Prostate gland (tissue), 2 donors: ENCODE measurements around the gene ARFGAP2. TPM values are rescaled to one million over a fixed set of nuclear protein-coding genes. Genes with fewer than 3 reads are reported as not detected.

Experiments used
- DNase-seq: peaks from one replicate; pipeline ENCODE4 v3.0.0-alpha.2; 2019; ENCODE audit warnings: low spot score
- H3K27ac ChIP-seq, 2 donors: fragments of 200-600 bp; sonication (generic); 2 replicates each; pipeline ENCODE4 v1.5.1; 2017 to 2019
- H3K27me3 ChIP-seq: fragments of 200-600 bp; sonication (generic); replicated peaks from 2 replicates; pipeline ENCODE4 v1.5.1; 2019; ENCODE audit not compliant: insufficient read depth
- H3K36me3 ChIP-seq, 2 donors: fragments of 200-600 bp; sonication (generic); 1 replicate in 1 of 2; 2 replicates in 1 of 2; pipeline versions ENCODE4 v1.5.1 to v1.8.1; 2017 to 2019
- H3K4me1 ChIP-seq: fragments of 200-600 bp; sonication (generic); replicated peaks from 2 replicates; pipeline ENCODE4 v1.5.1; 2019
- H3K4me3 ChIP-seq, 2 donors: fragments of 200-600 bp; sonication (generic); 2 replicates each; pipeline ENCODE4 v1.5.1; 2017 to 2019
- H3K9me3 ChIP-seq: fragments of 200-600 bp; sonication (generic); 2 replicates; pipeline ENCODE4 v1.5.1; 2017
- POLR2A ChIP-seq: fragments of 450-650 bp; IDR thresholded peaks from one replicate; pipeline ENCODE4 v1.6.1; 2016; ENCODE audit warnings: antibody characterized with exemption, mild to moderate bottlenecking
- POLR2AphosphoS5 ChIP-seq: sonication (generic); formaldehyde crosslinking; IDR thresholded peaks from one replicate; pipeline ENCODE4 v1.6.1; 2017; ENCODE audit warnings: antibody characterized with exemption
- WGBS: methylation state at CpG from one replicate; pipeline ENCODE4 v1.1.5; 2018; 5-methylcytosine and 5-hydroxymethylcytosine counted together
- intact Hi-C: fragments of 100-400 bp; cut with DNase I; formaldehyde crosslinking; loops from one replicate; pipeline ENCODE4 v1.14.2; 2022
- total RNA-seq, 2 donors: library from RNA; depleted of rRNA; stranded (reverse); fragments of >200 nt; gene quantifications; one replicate each; pipeline ENCODE4 v1.1.0, GENCODE V29; 2016
- TF ChIP-seq, protein P1 (sequence below), 4 experiments: fragments of 200-600 bp in 2 of 4; fragments of 450-650 bp in 2 of 4; sonication (generic) in 2 of 4; IDR thresholded peaks; 1 replicate in 3 of 4; 2 replicates in 1 of 4; pipeline ENCODE4 v1.5.1; 2016 to 2019; ENCODE audit warnings: antibody characterized with exemption in 4 of 4, mild to moderate bottlenecking in 2 of 4, moderate library complexity in 2 of 4

Gene ARFGAP2
- total RNA-seq, 2 donors from 2014 or later: 111 to 146 TPM

DNA sequence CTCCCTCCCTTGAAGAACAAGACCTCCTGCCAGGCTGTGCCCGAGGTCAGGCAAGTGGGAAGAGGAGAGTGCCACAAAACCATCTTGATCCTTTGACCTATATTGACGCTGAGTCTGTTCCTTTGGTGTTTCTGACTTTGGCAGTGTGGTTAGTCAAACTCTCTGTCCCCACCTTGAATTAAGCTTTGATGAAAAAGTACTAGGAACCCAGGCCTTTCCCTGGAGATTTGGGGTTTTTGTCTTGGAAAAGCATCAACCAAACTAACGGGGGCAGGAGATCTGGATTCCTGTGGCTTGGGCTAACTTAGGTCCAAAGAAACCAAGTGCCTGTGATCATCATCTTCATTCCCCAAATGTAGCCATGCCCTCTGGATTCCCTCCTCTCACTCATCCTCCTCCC lies 40.4 kb downstream of the ARFGAP2 start:
- no peaks in the 10 kb centered on the region for H3K4me1 ChIP-seq
- H3K27me3 ChIP-seq: no peaks in the 10 kb centered on the region
- no peak for DNase-seq
- no peaks in the 10 kb centered on the region for H3K36me3 ChIP-seq
- TF ChIP-seq, protein P1, sequence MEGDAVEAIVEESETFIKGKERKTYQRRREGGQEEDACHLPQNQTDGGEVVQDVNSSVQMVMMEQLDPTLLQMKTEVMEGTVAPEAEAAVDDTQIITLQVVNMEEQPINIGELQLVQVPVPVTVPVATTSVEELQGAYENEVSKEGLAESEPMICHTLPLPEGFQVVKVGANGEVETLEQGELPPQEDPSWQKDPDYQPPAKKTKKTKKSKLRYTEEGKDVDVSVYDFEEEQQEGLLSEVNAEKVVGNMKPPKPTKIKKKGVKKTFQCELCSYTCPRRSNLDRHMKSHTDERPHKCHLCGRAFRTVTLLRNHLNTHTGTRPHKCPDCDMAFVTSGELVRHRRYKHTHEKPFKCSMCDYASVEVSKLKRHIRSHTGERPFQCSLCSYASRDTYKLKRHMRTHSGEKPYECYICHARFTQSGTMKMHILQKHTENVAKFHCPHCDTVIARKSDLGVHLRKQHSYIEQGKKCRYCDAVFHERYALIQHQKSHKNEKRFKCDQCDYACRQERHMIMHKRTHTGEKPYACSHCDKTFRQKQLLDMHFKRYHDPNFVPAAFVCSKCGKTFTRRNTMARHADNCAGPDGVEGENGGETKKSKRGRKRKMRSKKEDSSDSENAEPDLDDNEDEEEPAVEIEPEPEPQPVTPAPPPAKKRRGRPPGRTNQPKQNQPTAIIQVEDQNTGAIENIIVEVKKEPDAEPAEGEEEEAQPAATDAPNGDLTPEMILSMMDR (IDR thresholded peaks at IDR 0.05): no peak
- no peak for TF ChIP-seq POLR2AphosphoS5
- no peak for TF ChIP-seq POLR2A
- no peak overlapping the region for H3K27ac ChIP-seq
- no peak overlapping the region for H3K4me3 ChIP-seq
- intact Hi-C loops: no loop called here
- no peaks in the 10 kb centered on the region for H3K9me3 ChIP-seq
- WGBS: 85% methylated on average over 3 of the region's 3 CpGs

DNA sequence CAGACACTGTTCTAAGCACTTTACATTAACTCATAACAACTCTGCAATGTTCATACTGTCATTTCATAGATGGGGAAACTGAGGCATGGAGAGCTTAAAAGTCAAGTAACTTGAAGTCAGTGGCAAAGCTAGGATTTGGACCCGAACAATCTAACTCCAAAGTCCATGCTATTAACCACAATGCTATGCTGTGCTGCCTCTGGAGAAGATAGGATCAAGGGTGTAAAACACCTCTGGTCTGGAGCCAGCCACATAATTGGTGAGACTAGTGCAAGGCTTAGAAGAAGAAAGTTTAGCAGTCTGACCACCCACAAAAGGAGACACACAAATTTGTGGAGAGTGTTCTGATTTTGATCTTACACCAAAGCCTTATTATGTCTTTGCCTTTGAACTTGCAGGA lies 43.7 kb downstream of the ARFGAP2 start:
- H3K27me3 ChIP-seq: no peaks in the 10 kb centered on the region
- H3K36me3 ChIP-seq: no peaks in the 10 kb centered on the region
- H3K27ac ChIP-seq: no peak overlapping the region
- 100% methylated on average over 1 of the region's 1 CpG for WGBS
- no peak for DNase-seq
- no peaks in the 10 kb centered on the region for H3K9me3 ChIP-seq
- no peaks in the 10 kb centered on the region for H3K4me1 ChIP-seq
- no peak overlapping the region for H3K4me3 ChIP-seq
- intact Hi-C loops: no loop called here
- TF ChIP-seq POLR2A (no peak), POLR2AphosphoS5 (no peak)
- TF ChIP-seq, protein P1 (IDR thresholded peaks at IDR 0.05): no peak

DNA sequence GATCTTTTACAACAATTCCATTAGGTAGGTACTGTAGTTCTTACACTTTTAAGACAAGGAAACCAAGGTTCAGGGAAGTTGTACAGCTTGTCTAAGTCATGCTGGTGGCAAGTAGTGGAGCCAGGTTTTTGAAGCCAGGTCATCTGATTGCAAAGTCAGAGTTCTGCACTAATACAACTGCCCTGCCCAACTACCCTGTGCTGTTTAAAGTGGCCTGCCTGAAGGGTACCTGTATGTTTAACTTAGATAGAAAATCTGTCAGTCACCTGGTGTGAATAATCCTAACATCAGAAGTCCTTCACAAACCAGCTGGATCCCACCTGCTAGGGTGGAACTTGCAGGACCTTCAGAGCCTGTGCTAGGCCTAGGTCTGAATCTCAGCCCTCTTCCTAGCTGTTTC lies 44.2 kb downstream of the ARFGAP2 start:
- H3K27me3 ChIP-seq: no peaks in the 10 kb centered on the region
- TF ChIP-seq, protein P1 (IDR thresholded peaks at IDR 0.05): no peak
- TF ChIP-seq POLR2A (no peak), POLR2AphosphoS5 (no peak)
- no peak for DNase-seq
- H3K4me1 ChIP-seq: no peaks in the 10 kb centered on the region
- H3K4me3 ChIP-seq: no peak overlapping the region
- intact Hi-C loops: no loop called here
- H3K9me3 ChIP-seq: no peaks in the 10 kb centered on the region
- no peak overlapping the region for H3K27ac ChIP-seq
- H3K36me3 ChIP-seq: no peaks in the 10 kb centered on the region

DNA sequence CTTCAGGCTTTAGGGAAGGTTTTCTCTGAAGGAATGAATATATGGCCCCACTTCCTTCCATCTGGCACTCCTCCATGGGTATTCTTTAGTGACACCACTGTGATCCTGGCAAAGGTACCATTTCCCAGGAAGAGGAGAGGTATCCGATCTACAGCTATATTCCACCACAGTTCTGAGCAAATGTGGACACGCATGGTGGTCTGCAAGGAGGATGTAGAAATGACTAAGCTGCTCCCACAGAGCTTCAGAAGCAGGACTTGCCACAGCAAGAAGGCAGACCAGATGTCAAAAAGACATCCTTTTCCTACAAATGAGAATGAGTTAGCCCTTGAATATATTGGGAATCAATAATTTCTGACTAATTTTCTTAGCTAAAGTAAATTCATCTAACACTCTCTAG lies 45.5 kb downstream of the ARFGAP2 start:
- intact Hi-C loops: no loop called here

DNA sequence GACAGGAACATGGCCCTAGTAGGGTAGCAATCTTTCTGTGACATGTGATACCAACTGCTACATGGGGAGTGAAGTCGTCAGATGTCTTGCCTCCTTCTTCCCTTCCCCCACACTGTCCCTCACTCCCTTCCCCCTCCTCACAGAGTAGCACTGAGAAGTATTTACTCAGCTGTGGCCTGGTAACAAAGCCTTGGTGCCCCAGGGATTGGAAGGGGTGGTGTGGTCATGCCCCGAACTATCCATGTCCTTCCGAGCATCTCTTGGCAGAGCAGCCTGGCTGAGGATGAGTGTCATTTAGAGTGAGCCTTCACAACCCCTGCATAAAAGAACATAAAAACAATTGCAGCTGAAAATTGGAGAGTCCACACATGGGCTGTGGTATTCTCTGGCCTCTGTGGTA lies 46.1 kb downstream of the ARFGAP2 start:
- no peaks in the 10 kb centered on the region for H3K36me3 ChIP-seq
- no peaks in the 10 kb centered on the region for H3K27me3 ChIP-seq
- TF ChIP-seq, protein P1 (IDR thresholded peaks at IDR 0.05): no peak
- TF ChIP-seq POLR2AphosphoS5 (no peak), POLR2A (no peak)
- intact Hi-C loops: no loop called here
- no peak for DNase-seq
- no peaks in the 10 kb centered on the region for H3K4me1 ChIP-seq
- H3K27ac ChIP-seq: no peak overlapping the region
- 60% methylated on average over 3 of the region's 3 CpGs for WGBS
- H3K9me3 ChIP-seq: no peaks in the 10 kb centered on the region
- no peak overlapping the region for H3K4me3 ChIP-seq

More for the DNA sequence above, 45.5 kb downstream of the ARFGAP2 start:
- WGBS: 94% methylated on average over 2 of the region's 2 CpGs
- no peak for DNase-seq
- Histone ChIP-seq H3K9me3 (no peaks in the 10 kb centered on the region), H3K4me3 (no peak overlapping the region), H3K27me3 (no peaks in the 10 kb centered on the region), H3K27ac (no peak overlapping the region), H3K4me1 (no peaks in the 10 kb centered on the region), H3K36me3 (no peaks in the 10 kb centered on the region)
- TF ChIP-seq, protein P1 (IDR thresholded peaks at IDR 0.05): no peak
- TF ChIP-seq POLR2A: no peak
- no peak for TF ChIP-seq POLR2AphosphoS5
